Keratinocyte (primary cell): ENCODE results near the gene PPP3CB. TPM values are rescaled to one million over a fixed set of nuclear protein-coding genes. Genes with fewer than 3 reads are reported as not detected.

Experiments
- DNase-seq: peaks from one replicate; pipeline ENCODE4 v3.0.0-alpha.2; 2011; ENCODE audit warnings: low read depth, missing footprints, low spot score
- FAIRE-seq: peaks from 2 replicates; lab custom pipeline; 2011; peaks lifted over from hg19 to GRCh38; lab: Jason Lieb, UNC
- H2AFZ ChIP-seq: 2 replicates; pipeline ENCODE4 v1.6.0; 2012; ENCODE audit warnings: low read length, control low read depth, inconsistent platforms; ENCODE audit not compliant: control insufficient read depth
- H3K27ac ChIP-seq: 2 replicates; pipeline ENCODE4 v1.5.1; 2011; ENCODE audit warnings: low read length; ENCODE audit not compliant: control insufficient read depth, insufficient read depth
- H3K27me3 ChIP-seq: 3 replicates; pipeline ENCODE4 v1.6.0; 2011; ENCODE audit warnings: low read length; ENCODE audit not compliant: control insufficient read depth, insufficient read depth; ENCODE audit errors: extremely low read depth
- H3K36me3 ChIP-seq, 2 experiments: 2 replicates in 1 of 2; 3 replicates in 1 of 2; pipeline ENCODE4 v1.5.1; 2011; ENCODE audit warnings: low read length in 2 of 2, mild to moderate bottlenecking in 1 of 2; ENCODE audit not compliant: control insufficient read depth in 2 of 2, insufficient read depth in 2 of 2; ENCODE audit errors: extremely low read depth in 1 of 2
- H3K4me1 ChIP-seq: 3 replicates; pipeline ENCODE4 v1.5.1; 2011; ENCODE audit warnings: low read length; ENCODE audit not compliant: control insufficient read depth, insufficient read depth; ENCODE audit errors: extremely low read depth
- H3K4me2 ChIP-seq: 3 replicates; pipeline ENCODE4 v1.6.0; 2011; ENCODE audit warnings: low read depth, low read length; ENCODE audit not compliant: control insufficient read depth, insufficient read depth; ENCODE audit errors: extremely low read depth
- H3K4me3 ChIP-seq, 3 experiments: fragments of 200-600 bp in 1 of 3; sonication (generic) in 1 of 3; 2 replicates in 2 of 3; 3 replicates in 1 of 3; pipeline ENCODE4 v1.5.1; 2011 to 2016; ENCODE audit warnings: low read length in 3 of 3, mild to moderate bottlenecking in 3 of 3, control low read depth in 2 of 3, inconsistent platforms in 1 of 3, low read depth in 1 of 3, mixed read lengths in 1 of 3, mixed run types in 1 of 3, moderate library complexity in 1 of 3; ENCODE audit not compliant: control insufficient read depth in 2 of 3, insufficient read depth in 2 of 3; ENCODE audit errors: extremely low read depth in 1 of 3
- H3K79me2 ChIP-seq: 2 replicates; pipeline ENCODE4 v1.6.0; 2012; ENCODE audit warnings: low read length; ENCODE audit not compliant: control insufficient read depth, insufficient read depth
- H3K9ac ChIP-seq: 3 replicates; pipeline ENCODE4 v1.6.0; 2011; ENCODE audit warnings: low read length; ENCODE audit not compliant: control insufficient read depth, insufficient read depth; ENCODE audit errors: extremely low read depth
- H3K9me1 ChIP-seq: 3 replicates; pipeline ENCODE4 v1.6.0; 2011; ENCODE audit warnings: low read length; ENCODE audit not compliant: control insufficient read depth, insufficient read depth; ENCODE audit errors: extremely low read depth
- H3K9me3 ChIP-seq: 2 replicates; pipeline ENCODE4 v1.5.1; 2012; ENCODE audit warnings: low read depth, low read length; ENCODE audit not compliant: control insufficient read depth
- H4K20me1 ChIP-seq: 3 replicates; pipeline ENCODE4 v1.6.0; 2011; ENCODE audit warnings: low read length; ENCODE audit not compliant: control insufficient read depth, insufficient read depth; ENCODE audit errors: extremely low read depth
- EZH2 ChIP-seq: IDR thresholded peaks from one replicate; pipeline ENCODE4 v1.6.1; 2012; ENCODE audit warnings: inconsistent platforms, mild to moderate bottlenecking, low read length, moderate library complexity
- dilution Hi-C: fragments of 300-500 bp; cut with MboI; formaldehyde crosslinking; loops from one replicate; pipeline ENCODE4 v1.7.0; 2020; ENCODE audit warnings: low sequenced_read_pairs; ENCODE audit not compliant: extremely low pct_ligation_motif_present
- polyA plus RNA-seq, 5 experiments: library from polyadenylated mRNA; depleted of rRNA in 3 of 5; stranded (reverse) in 3 of 5; stranded (forward) in 1 of 5; unstranded in 1 of 5; fragments of >200 nt; gene quantifications; 1 replicate in 1 of 5; 2 replicates in 3 of 5; 3 replicates in 1 of 5; pipeline versions ENCODE4 v1.2.1 to v1.2.3, GENCODE V29; 2011 to 2012; ENCODE audit warnings: missing spikeins in 2 of 5, low read depth in 1 of 5, low replicate concordance in 1 of 5
- small RNA-seq, 3 experiments: library from RNA; depleted of rRNA; stranded (forward); fragments of <200 nt; gene quantifications; one replicate each; pipeline ENCODE3, GENCODE V24; 2012; ENCODE audit warnings: low read depth in 3 of 3, low replicate concordance in 1 of 3; ENCODE audit not compliant: insufficient read length in 3 of 3
- TF ChIP-seq, protein P1 (sequence below), 3 experiments: IDR thresholded peaks in 1 of 3; conservative IDR thresholded peaks in 1 of 3; optimal IDR thresholded peaks in 1 of 3; 2 replicates in 2 of 3; 3 replicates in 1 of 3; pipeline versions ENCODE3 to v1.5.1; 2011; ENCODE audit warnings: low read length in 3 of 3, mild to moderate bottlenecking in 3 of 3, moderate library complexity in 2 of 3, control low read depth in 1 of 3, inconsistent platforms in 1 of 3; ENCODE audit not compliant: insufficient read depth in 2 of 3; ENCODE audit errors: extremely low read depth in 1 of 3

Gene PPP3CB
- polyA plus RNA-seq, 1 donor (not counting 4 experiments of a cell fraction or from before 2014, with no cell fraction given), result 23.5 TPM

DNA sequence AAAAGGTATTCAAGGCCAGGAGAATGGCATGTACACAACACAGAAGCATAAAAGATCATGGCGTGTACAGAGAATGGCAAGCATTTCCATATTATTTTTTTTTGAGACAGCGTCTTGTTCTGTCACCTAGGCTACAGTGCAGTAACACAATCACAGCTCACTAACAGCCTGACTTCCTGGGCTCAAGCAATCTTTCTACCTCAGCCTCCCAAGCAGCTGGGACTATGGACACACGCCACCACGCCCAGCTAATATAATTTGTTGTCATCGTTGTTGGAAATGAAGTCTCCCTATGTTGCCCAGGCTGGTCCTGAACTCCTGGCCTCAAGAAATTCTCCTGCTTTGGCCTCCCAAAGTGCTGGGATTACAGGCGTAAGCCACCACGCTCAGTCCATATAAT, 109.2 kb downstream of the PPP3CB start:
- Histone ChIP-seq H3K9me1 (no peaks in the 10 kb centered on the region), H3K4me1 (no peaks in the 10 kb centered on the region), H4K20me1 (no peaks in the 10 kb centered on the region), H3K4me2 (no peak overlapping the region), H3K9ac (no peak overlapping the region), H2AFZ (no peak overlapping the region), H3K9me3 (no peaks in the 10 kb centered on the region), H3K27ac (no peak overlapping the region), H3K36me3 (peaks cover 22 to 51% of the 10 kb centered on the region in 2 experiments), H3K4me3 (no peak overlapping the region), H3K79me2 (peaks cover 7% of the 10 kb centered on the region), H3K27me3 (no peaks in the 10 kb centered on the region)
- DNase-seq (no peak), FAIRE-seq (no peak)
- dilution Hi-C loops, result loop anchor here (25.0 kb wide), 1 partner anchor 124 kb away; the partner anchor contains the start of gene MRPS16
- no peak for TF ChIP-seq EZH2
- TF ChIP-seq, protein P1, sequence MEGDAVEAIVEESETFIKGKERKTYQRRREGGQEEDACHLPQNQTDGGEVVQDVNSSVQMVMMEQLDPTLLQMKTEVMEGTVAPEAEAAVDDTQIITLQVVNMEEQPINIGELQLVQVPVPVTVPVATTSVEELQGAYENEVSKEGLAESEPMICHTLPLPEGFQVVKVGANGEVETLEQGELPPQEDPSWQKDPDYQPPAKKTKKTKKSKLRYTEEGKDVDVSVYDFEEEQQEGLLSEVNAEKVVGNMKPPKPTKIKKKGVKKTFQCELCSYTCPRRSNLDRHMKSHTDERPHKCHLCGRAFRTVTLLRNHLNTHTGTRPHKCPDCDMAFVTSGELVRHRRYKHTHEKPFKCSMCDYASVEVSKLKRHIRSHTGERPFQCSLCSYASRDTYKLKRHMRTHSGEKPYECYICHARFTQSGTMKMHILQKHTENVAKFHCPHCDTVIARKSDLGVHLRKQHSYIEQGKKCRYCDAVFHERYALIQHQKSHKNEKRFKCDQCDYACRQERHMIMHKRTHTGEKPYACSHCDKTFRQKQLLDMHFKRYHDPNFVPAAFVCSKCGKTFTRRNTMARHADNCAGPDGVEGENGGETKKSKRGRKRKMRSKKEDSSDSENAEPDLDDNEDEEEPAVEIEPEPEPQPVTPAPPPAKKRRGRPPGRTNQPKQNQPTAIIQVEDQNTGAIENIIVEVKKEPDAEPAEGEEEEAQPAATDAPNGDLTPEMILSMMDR (optimal IDR thresholded peaks at IDR 0.05 in 1 of 3, IDR thresholded peaks at IDR 0.05 in 1 of 3, conservative IDR thresholded peaks at IDR 0.05 in 1 of 3; ENCODE audit: extremely low read depth in 1 of 3, insufficient read depth in 2 of 3, low read length in 3 of 3), result no peak

Small RNA genes lying within 50 kb of the gene (small RNA-seq; reads per million reads assigned to genes)
- gene RNU6-883P, result 0 reads per million in 3 experiments

Other genes starting within 250 kb of the PPP3CB start
- 14.1 to 23.9 TPM (median 23.3 TPM) in 3 replicates for gene DNAJC9, start 248.8 kb downstream of the PPP3CB start, polyA plus RNA-seq
- gene MRPS16, start 243.4 kb downstream of the PPP3CB start, polyA plus RNA-seq, result 79.2 to 95.4 TPM (median 79.9 TPM) in 3 replicates
- 0.60 to 4.4 TPM (median 2.1 TPM) in 3 replicates for gene CFAP70, start 137.2 kb downstream of the PPP3CB start, polyA plus RNA-seq
- 124 to 144 TPM (median 143 TPM) in 3 replicates for gene ANXA7, start 82.0 kb downstream of the PPP3CB start, polyA plus RNA-seq
- 0.39 to 1.3 TPM (median 1.3 TPM) in 3 replicates for gene MSS51, start 62.5 kb downstream of the PPP3CB start, polyA plus RNA-seq
- gene USP54, start 95.3 kb upstream of the PPP3CB start, polyA plus RNA-seq, result 7.3 to 7.7 TPM (median 7.6 TPM) in 3 replicates
- not detected in 3 replicates for gene MYOZ1, start 145.4 kb upstream of the PPP3CB start, polyA plus RNA-seq
- gene SYNPO2L, start 160.0 kb upstream of the PPP3CB start, polyA plus RNA-seq, result 0.02 TPM in 1 of 3 replicates, not detected in the others
- gene AGAP5, start 202.1 kb upstream of the PPP3CB start, polyA plus RNA-seq, result 2.4 to 4.8 TPM (median 3.6 TPM) in 3 replicates
- 65.3 to 78.4 TPM (median 75.8 TPM) in 3 replicates for gene SEC24C, start 248.3 kb upstream of the PPP3CB start, polyA plus RNA-seq